DOHH2 (cell line): ENCODE data around the gene FIGN.

ENCODE experiments used
- H3F3A ChIP-seq: fragments of 200-600 bp; sonication (generic), shearing (Covaris generic); 2 replicates; pipeline ENCODE4 v1.6.0; 2016; ENCODE audit warnings: antibody characterized with exemption, mild to moderate bottlenecking; ENCODE audit not compliant: control insufficient read depth, insufficient read depth
- H3K27ac ChIP-seq: fragments of 200-600 bp; sonication (generic); 2 replicates; pipeline ENCODE4 v1.5.1; 2014; ENCODE audit warnings: low read depth, mild to moderate bottlenecking, low read length, moderate library complexity
- H3K27me3 ChIP-seq: fragments of 200-600 bp; sonication (generic); 2 replicates; pipeline ENCODE4 v1.6.1; 2014; ENCODE audit warnings: mild to moderate bottlenecking, low read length, mixed read lengths; ENCODE audit not compliant: control insufficient read depth
- H3K36me3 ChIP-seq: fragments of 200-600 bp; sonication (generic); 2 replicates; pipeline ENCODE4 v1.6.1; 2014; ENCODE audit warnings: mild to moderate bottlenecking, low read length, moderate library complexity, mixed read lengths; ENCODE audit not compliant: control insufficient read depth
- H3K4me1 ChIP-seq: fragments of 200-600 bp; sonication (generic); 2 replicates; pipeline ENCODE4 v1.6.1; 2014; ENCODE audit warnings: mild to moderate bottlenecking, low read length, mixed read lengths; ENCODE audit not compliant: control insufficient read depth
- H3K4me2 ChIP-seq: fragments of 200-600 bp; sonication (generic); 2 replicates; pipeline ENCODE4 v1.6.0; 2014; ENCODE audit warnings: mild to moderate bottlenecking, low read length, moderate library complexity
- H3K4me3 ChIP-seq: fragments of 200-600 bp; sonication (generic); 2 replicates; pipeline ENCODE4 v1.5.1; 2014; ENCODE audit warnings: mild to moderate bottlenecking, low read length, mixed read lengths
- H3K79me2 ChIP-seq: fragments of 200-600 bp; sonication (generic); 2 replicates; pipeline ENCODE4 v1.6.1; 2014; ENCODE audit warnings: mild to moderate bottlenecking, low read length, mixed read lengths; ENCODE audit not compliant: control insufficient read depth
- H3K9me2 ChIP-seq: fragments of 200-600 bp; sonication (generic); replicated peaks from 2 replicates; pipeline ENCODE4 v1.6.1; 2014; ENCODE audit warnings: mild to moderate bottlenecking, low read length, mixed read lengths; ENCODE audit not compliant: control insufficient read depth
- H3K9me3 ChIP-seq: fragments of 200-600 bp; sonication (generic); 2 replicates; pipeline ENCODE4 v1.6.1; 2014; ENCODE audit warnings: antibody characterized with exemption, low read length, mixed read lengths; ENCODE audit not compliant: control insufficient read depth, insufficient read depth
- H4K20me1 ChIP-seq: fragments of 200-600 bp; sonication (generic); 2 replicates; pipeline ENCODE4 v1.6.0; 2014; ENCODE audit warnings: low read depth, mild to moderate bottlenecking, antibody characterized with exemption, low read length, moderate library complexity; ENCODE audit not compliant: control insufficient read depth, insufficient read depth
- EZH2phosphoT487 ChIP-seq: fragments of 200-600 bp; sonication (generic); IDR thresholded peaks from 2 replicates; pipeline ENCODE4 v1.6.1; 2017; ENCODE audit warnings: borderline replicate concordance, mild to moderate bottlenecking, antibody characterized with exemption, low read length, moderate library complexity, mixed read lengths
- TF ChIP-seq, protein P1 (sequence below): fragments of 200-600 bp; sonication (generic); IDR thresholded peaks from one replicate; pipeline ENCODE4 v1.5.1; 2014; ENCODE audit warnings: antibody characterized with exemption, mild to moderate bottlenecking, low read depth, low read length; ENCODE audit not compliant: poor library complexity, severe bottlenecking

FIGN gene

DNA sequence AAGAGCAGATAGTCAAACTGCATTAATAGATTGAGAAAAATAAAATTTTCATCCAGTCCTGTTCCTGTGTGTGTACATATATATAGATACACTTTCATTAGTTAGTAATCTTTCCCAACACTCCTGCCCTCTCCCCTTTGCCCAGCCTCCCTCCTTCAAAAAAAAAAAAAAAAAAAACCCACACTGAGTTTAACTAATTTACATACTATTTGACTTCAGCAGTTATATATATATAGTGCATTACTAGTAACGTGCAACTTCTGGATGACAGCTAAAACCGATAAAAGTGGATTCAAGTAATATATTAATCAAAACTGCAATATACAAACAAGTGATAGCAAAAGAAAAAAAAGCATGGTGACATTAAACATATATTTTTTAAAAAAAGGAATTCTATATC lies 1.4 kb downstream of the FIGN start:
- Histone ChIP-seq H3K4me3 (no peak overlapping the region), H3K27ac (no peak overlapping the region), H3K4me2 (no peak overlapping the region), H3K36me3 (no peaks in the 10 kb centered on the region), H3K4me1 (no peaks in the 10 kb centered on the region), H3K79me2 (no peaks in the 10 kb centered on the region), H3K9me3 (no peaks in the 10 kb centered on the region), H3F3A (no peaks in the 10 kb centered on the region), H3K9me2 (no peaks in the 10 kb centered on the region), H3K27me3 (no peaks in the 10 kb centered on the region), H4K20me1 (no peaks in the 10 kb centered on the region)
- TF ChIP-seq, protein P1, sequence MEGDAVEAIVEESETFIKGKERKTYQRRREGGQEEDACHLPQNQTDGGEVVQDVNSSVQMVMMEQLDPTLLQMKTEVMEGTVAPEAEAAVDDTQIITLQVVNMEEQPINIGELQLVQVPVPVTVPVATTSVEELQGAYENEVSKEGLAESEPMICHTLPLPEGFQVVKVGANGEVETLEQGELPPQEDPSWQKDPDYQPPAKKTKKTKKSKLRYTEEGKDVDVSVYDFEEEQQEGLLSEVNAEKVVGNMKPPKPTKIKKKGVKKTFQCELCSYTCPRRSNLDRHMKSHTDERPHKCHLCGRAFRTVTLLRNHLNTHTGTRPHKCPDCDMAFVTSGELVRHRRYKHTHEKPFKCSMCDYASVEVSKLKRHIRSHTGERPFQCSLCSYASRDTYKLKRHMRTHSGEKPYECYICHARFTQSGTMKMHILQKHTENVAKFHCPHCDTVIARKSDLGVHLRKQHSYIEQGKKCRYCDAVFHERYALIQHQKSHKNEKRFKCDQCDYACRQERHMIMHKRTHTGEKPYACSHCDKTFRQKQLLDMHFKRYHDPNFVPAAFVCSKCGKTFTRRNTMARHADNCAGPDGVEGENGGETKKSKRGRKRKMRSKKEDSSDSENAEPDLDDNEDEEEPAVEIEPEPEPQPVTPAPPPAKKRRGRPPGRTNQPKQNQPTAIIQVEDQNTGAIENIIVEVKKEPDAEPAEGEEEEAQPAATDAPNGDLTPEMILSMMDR: no peak
- TF ChIP-seq EZH2phosphoT487: no peak

DNA sequence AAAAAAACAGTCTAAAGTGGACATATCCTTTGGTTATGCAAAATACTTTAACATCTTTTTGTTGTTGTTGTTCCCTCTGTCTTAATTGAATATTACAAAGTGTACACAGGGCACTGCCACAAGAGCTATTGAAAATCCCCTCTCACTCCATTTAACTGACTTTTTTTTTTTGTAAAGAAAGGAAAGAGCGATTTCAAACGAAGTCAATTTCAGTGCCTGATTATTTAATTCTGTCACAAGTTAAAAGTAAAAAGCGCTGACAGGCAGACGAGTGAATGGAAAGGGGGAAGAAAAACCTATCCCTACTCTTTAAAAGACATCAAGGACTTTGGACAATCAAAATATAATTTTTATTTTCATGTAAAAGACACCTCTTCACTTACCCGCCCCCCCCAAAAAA lies 1.9 kb downstream of the FIGN start:
- H3K79me2 ChIP-seq: no peaks in the 10 kb centered on the region
- H3K4me3 ChIP-seq: no peak overlapping the region
- H3K4me2 ChIP-seq: no peak overlapping the region
- no peak for TF ChIP-seq EZH2phosphoT487
- TF ChIP-seq, protein P1: no peak
- H3K4me1 ChIP-seq: no peaks in the 10 kb centered on the region
- no peaks in the 10 kb centered on the region for H4K20me1 ChIP-seq
- no peaks in the 10 kb centered on the region for H3K9me2 ChIP-seq
- no peaks in the 10 kb centered on the region for H3K36me3 ChIP-seq
- no peaks in the 10 kb centered on the region for H3K9me3 ChIP-seq
- no peak overlapping the region for H3K27ac ChIP-seq
- no peaks in the 10 kb centered on the region for H3K27me3 ChIP-seq
- H3F3A ChIP-seq: no peaks in the 10 kb centered on the region

DNA sequence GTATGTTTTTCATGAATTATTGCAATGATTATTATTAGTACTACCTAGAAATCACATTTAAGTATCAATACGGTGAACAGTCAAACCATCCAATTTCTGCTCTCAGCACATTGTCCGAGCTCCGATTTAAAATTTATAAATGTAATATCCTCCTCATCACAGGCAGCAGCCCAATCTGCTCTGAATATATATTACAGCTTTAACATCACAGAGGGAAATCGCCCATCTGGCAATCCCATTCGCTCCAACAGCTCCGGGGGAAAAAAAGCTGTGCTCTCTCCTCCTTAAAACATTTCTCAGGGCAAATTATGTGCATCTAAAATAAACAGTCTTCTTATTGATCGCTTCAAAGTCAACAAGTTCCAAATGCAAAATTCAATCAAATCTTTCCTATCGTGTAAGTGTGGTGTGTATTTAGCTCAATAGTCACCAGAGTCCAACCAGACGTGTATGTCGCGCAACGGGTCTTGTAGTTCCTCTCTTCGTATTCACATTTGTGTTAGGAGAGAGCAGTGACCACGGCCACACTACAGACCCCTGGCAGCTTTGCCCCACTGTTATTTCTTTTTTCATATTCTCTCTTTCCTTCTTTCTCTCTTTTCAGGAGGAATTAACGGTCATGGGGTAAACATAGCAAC lies 2.4 kb downstream of the FIGN start:
- Histone ChIP-seq H3K27ac (no peak overlapping the region), H3K9me2 (no peaks in the 10 kb centered on the region), H3K4me2 (no peak overlapping the region), H3K9me3 (no peaks in the 10 kb centered on the region), H3K79me2 (no peaks in the 10 kb centered on the region), H3K4me3 (no peak overlapping the region), H3K4me1 (no peaks in the 10 kb centered on the region), H3K36me3 (no peaks in the 10 kb centered on the region), H3K27me3 (no peaks in the 10 kb centered on the region), H3F3A (no peaks in the 10 kb centered on the region), H4K20me1 (no peaks in the 10 kb centered on the region)
- TF ChIP-seq, protein P1: no peak
- no peak for TF ChIP-seq EZH2phosphoT487
